Posterior vena cava (tissue), 2 donors: Measurements from ENCODE around the gene CPNE4. TPM values are rescaled to one million over a fixed set of nuclear protein-coding genes. Genes with fewer than 3 reads are reported as not detected.

Experiments
- DNase-seq: peaks from one replicate; pipeline ENCODE4 v3.0.0-alpha.2; 2020; ENCODE audit warnings: low spot score
- intact Hi-C, 2 donors: fragments of 100-400 bp; cut with DNase I; formaldehyde crosslinking; loops; one replicate each; pipeline versions ENCODE4 v1.14.1 to v1.14.2; 2022 to 2023
- total RNA-seq, 2 donors: library from RNA; stranded (reverse); fragmentation: NEBNext Ultra II Directional; extraction: Animal tissue kit (Norgen Biotek cat#: 25700); gene quantifications; one replicate each; pipeline ENCODE4 v1.2.1, GENCODE V29; 2021
- donor health status: DM: yes; HTN: yes; CAD: no.
- donor health status: DM: yes; HTN: yes; CAD: no.

Gene CPNE4
- total RNA-seq, 2 donors from 2014 or later: not detected

DNA sequence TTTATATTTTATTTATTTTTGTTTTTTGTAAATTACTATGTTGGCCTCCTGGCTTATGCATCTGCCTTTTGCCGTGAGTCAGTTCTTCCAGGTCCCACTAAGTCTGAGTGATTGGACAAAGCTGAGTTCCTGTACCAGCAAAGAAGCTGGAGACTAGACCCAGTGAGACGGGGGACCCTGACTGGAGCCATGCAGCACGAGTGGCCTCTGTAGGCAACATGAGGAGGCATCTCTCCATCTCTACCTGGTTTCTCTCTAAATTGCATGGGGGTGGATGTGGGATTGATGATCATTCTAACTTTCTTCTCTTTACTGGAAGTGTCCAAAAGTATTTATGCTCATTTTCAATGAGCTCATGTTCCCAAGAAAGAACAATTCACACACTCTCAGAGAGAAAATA is 376.7 kb downstream of the CPNE4 start:
- intact Hi-C loops: no loop called here
- no peak for DNase-seq

DNA sequence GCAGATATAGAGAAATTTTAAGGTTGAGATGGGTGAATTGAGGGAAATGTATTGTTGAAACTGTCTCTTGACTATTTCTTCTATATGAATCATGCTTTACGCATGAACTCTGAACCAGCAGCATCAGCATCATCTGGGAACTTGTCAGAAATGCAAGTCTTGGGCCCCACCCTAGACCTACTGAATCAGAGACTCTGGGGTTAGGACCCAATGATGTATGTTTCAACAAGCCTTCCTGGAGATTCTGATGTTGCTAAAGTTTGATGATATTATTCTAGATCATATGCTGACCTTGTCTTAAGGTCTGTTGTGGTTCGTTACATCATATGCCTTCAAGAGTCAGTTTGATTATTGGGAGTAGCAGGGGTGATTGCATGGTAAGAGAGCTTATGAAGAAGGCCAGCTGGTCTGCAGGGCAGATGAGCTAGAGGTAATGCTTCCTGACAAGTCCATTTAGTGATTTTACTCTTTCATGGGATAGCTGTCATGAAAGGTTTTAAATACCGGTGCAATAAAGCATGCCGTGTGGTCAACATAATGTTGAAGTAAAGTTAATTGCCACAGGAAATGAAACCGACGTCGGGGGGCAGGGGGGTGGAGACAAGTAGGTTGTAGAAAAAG is 379.6 kb downstream of the CPNE4 start:
- no peak for DNase-seq
- intact Hi-C loops: no loop called here

DNA sequence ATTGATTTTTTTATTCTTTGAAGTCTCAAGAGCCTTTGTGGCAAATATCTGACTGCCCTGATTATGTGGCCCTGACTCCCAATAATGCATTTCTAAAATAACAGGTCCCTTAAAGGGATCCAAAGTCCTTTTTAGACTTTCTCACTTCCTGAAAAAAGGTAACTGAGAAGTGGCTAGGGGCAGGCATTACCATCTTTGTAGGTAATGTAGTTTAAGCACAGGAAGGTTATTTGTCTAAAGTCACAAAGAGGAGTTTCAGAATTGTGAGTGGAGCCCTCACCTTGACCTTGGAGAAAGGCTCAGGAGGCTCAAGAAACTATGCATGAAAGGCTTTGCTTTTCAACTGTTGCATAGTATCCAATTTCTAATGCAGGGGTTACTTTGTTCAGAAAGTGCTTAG is 389.2 kb downstream of the CPNE4 start:
- intact Hi-C loops: no loop called here
- DNase-seq: no peak

DNA sequence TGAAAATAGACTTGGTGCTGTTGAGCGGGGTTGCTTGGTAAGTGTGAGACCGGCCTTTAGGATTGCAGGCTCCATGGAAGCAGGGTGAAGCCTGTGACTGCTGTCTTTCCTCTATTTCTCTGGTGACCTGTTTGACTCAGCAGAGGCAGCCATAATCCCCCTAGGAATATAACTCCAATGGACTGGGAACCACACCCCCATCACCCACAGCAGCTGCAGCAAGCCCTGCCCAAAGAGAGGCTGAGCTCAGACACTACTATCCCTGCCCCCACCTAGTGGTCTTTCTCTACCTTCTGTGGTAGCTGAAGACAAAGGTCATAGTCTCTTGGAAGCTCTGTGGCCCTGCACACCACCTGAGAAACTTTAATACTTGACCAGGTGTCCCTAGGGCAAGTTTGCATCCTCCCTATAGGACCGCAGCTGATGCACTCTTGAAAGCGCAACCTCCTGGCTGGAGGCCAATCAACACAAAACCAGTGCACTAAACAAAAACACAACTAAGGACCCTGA is 398.5 kb downstream of the CPNE4 start:
- DNase-seq: no peak
- intact Hi-C loops: no loop called here

DNA sequence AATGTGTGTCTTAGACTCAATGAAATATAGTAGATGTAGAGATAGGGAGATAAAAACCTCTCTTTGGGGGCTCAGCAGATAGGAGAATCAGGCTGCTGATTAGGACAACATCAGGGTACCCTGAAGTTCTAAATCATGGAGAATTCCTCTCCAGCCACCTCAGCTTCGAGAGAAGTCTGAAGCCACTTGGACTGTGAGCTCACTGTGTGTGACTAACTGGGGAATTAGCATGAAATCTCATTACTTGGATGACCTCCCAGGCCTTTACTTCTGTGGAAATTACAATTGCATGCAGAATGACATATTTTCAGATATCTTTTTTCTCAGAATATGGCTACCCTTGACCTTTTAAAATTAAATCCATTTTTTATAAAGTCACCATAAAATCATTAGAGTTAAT is 404.0 kb downstream of the CPNE4 start:
- no peak for DNase-seq
- intact Hi-C loops: no loop called here

DNA sequence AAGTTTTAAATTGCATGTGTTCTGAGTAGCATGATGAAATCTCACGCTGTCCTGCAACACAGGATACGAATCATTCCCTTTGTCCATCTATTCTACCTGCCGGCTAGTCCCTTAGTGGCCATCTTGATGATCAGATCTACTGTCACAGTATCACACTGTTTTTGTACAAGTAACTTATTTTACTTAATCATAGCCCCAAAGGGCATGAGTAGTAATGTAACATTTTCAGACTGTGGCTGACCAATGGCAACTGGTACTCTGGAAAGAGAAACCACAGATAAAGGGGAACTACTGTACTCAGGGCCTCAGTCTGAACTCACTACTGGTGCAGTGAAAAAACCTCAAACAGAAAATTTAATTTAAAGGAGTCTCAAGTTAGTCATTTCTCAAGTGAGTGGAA is 404.7 kb downstream of the CPNE4 start:
- intact Hi-C loops: no loop called here
- no peak for DNase-seq

DNA sequence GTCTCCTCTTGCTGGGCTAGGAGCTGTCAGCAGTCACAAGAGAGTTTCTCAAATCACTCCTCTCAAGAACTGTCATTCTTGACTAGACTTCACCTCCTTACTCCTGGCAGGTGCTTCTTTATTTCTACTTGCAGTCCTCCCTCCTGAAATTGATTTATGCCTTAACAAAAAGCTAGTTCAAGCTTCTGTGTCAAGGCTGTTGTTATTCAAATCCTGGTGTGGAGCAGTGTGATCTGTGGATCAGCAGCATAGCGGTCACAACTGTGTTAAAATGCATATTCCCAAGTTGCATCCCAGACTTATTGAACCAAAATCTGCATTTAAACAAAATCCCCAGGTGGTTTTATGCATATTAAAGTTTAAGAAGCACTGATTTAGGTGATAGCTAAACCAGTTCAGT is 411.4 kb downstream of the CPNE4 start:
- intact Hi-C loops: no loop called here
- no peak for DNase-seq

GRCh38 chr3:131622726-131623125 is 412.1 kb downstream of the CPNE4 start:
- no peak for DNase-seq
- intact Hi-C loops: no loop called here

GRCh38 chr3:131620977-131621376 is 413.8 kb downstream of the CPNE4 start:
- intact Hi-C loops: no loop called here
- no peak for DNase-seq

DNA sequence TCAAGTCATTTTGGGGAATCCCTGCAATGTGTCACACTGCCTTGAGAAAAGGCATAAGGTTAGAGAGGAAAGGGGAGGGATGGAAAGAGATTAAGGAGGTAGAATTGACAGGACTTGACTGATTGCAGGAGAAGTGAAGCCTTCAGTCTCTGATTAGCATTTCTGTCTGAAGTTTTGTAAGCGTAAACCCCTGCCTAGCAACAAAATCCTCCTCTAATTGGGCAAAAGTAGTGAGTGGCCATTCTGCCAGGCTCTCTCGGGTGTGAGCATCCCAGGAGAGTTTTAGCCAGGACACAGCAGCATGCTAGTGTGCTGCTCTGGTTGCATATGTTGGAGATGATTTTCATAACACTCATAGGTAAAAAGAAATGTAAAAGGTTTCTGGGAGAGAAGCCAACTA is 415.0 kb downstream of the CPNE4 start:
- no peak for DNase-seq
- intact Hi-C loops: no loop called here

GRCh38 chr3:131616719-131617118 is 418.1 kb downstream of the CPNE4 start:
- DNase-seq: no peak
- intact Hi-C loops: no loop called here

GRCh38 chr3:131612745-131613144 is 422.1 kb downstream of the CPNE4 start:
- intact Hi-C loops: no loop called here

DNA sequence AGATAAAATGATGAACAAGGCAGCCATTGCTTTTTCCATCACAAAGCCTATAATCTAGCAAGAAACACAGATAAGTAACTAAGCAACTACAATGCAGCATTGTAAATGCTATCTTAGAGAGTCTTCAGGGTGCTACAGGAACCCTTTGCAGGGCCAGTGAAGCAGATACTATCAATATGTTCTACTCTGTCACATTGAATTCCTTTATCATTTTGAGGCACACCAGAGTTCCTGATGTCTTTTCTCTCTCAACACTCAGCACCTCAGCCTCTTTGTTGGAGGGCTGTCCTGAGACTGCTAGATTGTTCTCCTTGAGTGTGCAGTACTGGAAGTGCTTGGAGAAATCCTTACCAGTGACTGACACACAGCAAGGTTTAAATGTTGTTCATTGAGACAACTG is 424.6 kb downstream of the CPNE4 start:
- DNase-seq: no peak
- intact Hi-C loops: no loop called here

More at GRCh38 chr3:131612745-131613144, 422.1 kb downstream of the CPNE4 start:
- no peak for DNase-seq

DNA sequence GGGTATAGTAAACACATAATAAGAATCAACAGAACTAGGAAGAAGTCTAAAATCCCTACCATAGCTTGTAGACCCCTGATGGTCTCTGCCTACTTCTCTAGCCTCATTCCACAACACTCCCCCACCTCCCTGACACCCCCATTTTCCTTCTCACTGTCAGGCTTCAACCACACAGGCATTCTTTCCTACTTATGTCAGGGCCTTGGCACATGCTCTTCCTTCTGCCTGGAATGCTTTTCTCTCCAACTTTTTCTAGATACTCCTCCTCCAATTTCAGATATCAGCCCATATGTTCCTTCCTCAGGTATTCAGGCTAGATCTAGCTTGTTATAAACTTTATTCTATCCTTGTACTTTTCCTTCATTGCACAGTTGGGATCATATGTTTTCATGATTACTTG is 426.1 kb downstream of the CPNE4 start:
- intact Hi-C loops: no loop called here

DNA sequence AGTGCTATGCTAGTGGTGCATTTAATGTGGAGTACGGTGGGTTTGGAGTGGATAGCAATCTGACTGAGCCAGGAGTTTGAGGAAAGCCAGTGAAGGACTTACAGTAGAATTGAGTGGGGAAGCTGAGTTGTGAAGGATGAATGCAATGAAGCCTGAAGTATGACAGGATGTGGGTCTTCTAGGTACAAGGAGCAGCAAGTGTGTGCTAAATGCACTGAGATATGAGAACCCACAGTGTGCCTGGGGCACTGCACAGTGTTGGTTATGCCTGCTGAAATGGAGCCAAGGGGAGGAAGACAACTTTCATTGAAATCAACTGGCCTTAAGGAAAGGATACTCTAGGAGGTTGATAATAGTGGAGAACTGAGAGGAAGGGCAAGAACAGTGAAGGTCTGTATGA is 426.5 kb downstream of the CPNE4 start:
- intact Hi-C loops: no loop called here
- no peak for DNase-seq

More for the DNA sequence above, 426.1 kb downstream of the CPNE4 start:
- no peak for DNase-seq

DNA sequence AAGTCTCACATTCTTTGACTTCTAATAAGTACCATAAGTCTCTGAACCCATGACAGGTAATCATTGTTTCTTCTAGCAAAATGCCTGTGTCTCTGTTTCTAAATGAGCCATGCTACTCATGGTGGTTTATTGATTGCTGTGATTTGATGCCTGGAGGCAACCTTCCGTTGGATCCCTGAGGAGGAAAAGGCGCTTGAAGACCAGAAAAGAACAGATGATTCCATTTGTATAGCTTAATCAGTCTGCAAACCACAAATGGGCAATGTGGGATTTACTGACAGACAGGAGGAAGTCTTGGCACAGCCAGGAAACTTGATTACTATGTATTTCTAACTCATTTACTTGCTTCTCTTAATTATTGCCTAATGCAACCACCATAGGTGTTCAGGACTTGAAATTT is 428.9 kb downstream of the CPNE4 start:
- intact Hi-C loops: no loop called here

DNA sequence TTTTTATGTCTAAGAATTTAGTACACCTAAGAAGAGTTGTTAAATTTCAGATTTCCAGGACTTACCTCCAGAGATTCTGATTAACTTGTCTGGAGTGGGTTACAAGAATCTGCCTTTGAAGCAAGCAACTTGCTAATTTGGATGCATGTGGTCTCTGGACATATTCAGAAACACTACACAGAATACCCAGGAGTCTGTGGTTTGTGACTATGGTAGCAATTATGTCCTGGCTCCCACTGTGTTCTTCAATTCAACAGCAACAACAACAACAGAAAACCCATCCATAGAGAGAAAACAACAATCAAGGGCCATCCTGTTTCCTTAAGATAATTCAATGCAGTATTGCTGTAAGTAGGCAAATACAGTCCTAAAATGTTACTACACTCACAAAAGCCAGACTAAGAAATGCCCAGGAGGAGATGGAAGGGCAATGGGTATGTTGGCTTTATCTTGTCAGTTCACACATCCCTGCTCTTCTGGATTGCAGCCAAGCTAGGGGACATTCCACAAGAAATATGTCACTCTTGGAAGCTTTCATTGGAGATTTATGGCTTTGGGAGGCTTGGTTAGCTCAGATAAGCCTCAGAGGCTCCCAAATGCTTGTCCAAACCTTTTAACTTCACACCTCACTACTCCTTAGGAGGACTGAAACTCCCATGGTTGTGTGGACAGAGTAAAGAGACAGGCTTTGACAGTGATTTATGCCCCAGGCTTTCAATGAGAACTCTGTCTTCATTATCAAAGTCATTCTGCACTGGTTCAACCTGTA is 432.6 kb downstream of the CPNE4 start:
- no peak for DNase-seq
- intact Hi-C loops: no loop called here

More for the DNA sequence above, 428.9 kb downstream of the CPNE4 start:
- no peak for DNase-seq

GRCh38 chr3:131597816-131598215 is 437.0 kb downstream of the CPNE4 start:
- no peak for DNase-seq
- intact Hi-C loops: no loop called here

DNA sequence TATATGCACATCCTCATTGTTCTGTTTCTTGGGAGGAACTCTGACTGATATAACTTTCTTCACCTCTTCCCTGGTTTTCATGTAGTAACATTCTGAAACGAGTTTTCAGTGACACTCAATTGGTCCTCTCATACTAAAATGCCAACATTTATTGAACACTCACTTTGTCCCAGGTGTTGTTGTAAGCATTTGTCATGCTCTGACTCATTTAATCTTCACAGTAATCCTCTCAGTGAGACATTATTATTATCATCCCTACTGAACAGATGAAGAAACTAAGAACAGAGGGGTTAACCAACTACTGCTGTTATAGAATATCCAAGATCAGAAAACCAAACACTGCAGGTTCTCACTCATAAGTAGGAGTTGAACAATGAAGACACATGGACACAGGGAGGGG is 437.9 kb downstream of the CPNE4 start:
- intact Hi-C loops: no loop called here
- DNase-seq: no peak

- intact Hi-C loops: no loop called here
- no peak for DNase-seq
Observed at GRCh38 chr3:131591394-131592014, 443.3 kb downstream of the CPNE4 start.

DNA sequence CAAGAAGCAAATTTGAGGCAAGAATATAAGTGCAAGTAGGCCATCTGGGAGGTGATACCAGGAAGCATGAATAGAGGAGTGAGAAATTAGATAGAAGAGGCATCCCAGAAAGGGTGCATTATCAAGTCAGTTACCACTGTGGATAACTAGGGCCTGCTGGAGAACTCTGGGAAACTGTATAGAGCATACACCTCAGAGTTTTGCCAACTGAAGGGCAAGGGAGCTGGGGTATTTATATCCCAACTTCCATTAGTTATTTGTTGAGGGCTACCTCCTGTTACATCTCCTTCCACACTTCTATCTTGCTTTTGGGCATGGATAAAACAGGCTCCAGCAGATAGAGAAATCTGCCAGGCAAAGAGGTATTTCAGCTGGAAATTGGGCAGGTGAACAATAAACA is 448.5 kb downstream of the CPNE4 start:
- intact Hi-C loops: no loop called here
- DNase-seq: no peak
